Activated CD4-positive, alpha-beta T cell treated with anti-CD3 and anti-CD28 coated beads for 36 hours (primary cell): ENCODE results near the gene CCDC149. TPM values are rescaled to one million over a fixed set of nuclear protein-coding genes. Genes with fewer than 3 reads are reported as not detected.

Experiments
- ATAC-seq: fragments of 200-7000 bp; cut with Tn5 transposase; one replicate; pipeline ENCODE4 v1.10.0; 2021; ENCODE audit warnings: mild to moderate bottlenecking, moderate library complexity
- CTCF ChIA-PET: fragments of 350-600 bp; sonication (Branson Sonifier 250); formaldehyde crosslinking; loops from one replicate; lab custom pipeline; 2021; ENCODE audit warnings: antibody characterized with exemption; lab: Charles Lee
- POLR2A ChIA-PET: fragments of 350-600 bp; sonication (Branson Sonifier 250); formaldehyde crosslinking; loops from one replicate; lab custom pipeline; 2021; ENCODE audit warnings: antibody characterized with exemption, inconsistent platforms; lab: Charles Lee
- DNase-seq: peaks from one replicate; pipeline ENCODE4 v3.0.0-alpha.2; 2020
- H3K27ac Mint-ChIP-seq: one replicate; pipeline ENCODE4 v1.8.0; 2021; ENCODE audit warnings: mixed read lengths
- H3K27me3 Mint-ChIP-seq: one replicate; pipeline ENCODE4 v1.8.0; 2021; ENCODE audit warnings: mixed read lengths
- H3K36me3 Mint-ChIP-seq: one replicate; pipeline ENCODE4 v1.8.0; 2021; ENCODE audit warnings: low read depth, mixed read lengths
- H3K4me1 Mint-ChIP-seq: one replicate; pipeline ENCODE4 v1.8.0; 2021; ENCODE audit warnings: mixed read lengths
- H3K4me3 Mint-ChIP-seq: one replicate; pipeline ENCODE4 v1.8.0; 2021; ENCODE audit warnings: mild to moderate bottlenecking, moderate library complexity, mixed read lengths
- H3K9me3 Mint-ChIP-seq: one replicate; pipeline ENCODE4 v1.8.0; 2021; ENCODE audit warnings: low read depth, mixed read lengths
- intact Hi-C, 2 experiments: fragments of 100-400 bp; cut with DNase I in 1 of 2; cut with micrococcal nuclease in 1 of 2; formaldehyde crosslinking; loops; one replicate each; pipeline versions ENCODE4 v1.14.2 to v1.15.1; 2022 to 2024; cut with DNase I, micrococcal nuclease
- total RNA-seq, 2 experiments: library from RNA; stranded (reverse); gene quantifications; one replicate each; pipeline ENCODE4 v1.2.3, GENCODE V29; 2021

Gene CCDC149
- total RNA-seq, 2 experiments from 2014 or later, result 0.14 to 0.16 TPM

- intact Hi-C loops, result no loop called here
- ATAC-seq (no peak), DNase-seq (no peak)
- Mint-ChIP-seq H3K27me3 (peaks cover 2% of the 10 kb centered on the region), H3K4me1 (no peaks in the 10 kb centered on the region), H3K27ac (no peak overlapping the region), H3K4me3 (no peak overlapping the region), H3K9me3 (no peaks in the 10 kb centered on the region), H3K36me3 (no peaks in the 10 kb centered on the region)
- ChIA-PET CTCF (no interaction called here), POLR2A (no interaction called here)
Measured at GRCh38 chr4:24892278-24892677, 20.6 kb downstream of the CCDC149 start.

DNA sequence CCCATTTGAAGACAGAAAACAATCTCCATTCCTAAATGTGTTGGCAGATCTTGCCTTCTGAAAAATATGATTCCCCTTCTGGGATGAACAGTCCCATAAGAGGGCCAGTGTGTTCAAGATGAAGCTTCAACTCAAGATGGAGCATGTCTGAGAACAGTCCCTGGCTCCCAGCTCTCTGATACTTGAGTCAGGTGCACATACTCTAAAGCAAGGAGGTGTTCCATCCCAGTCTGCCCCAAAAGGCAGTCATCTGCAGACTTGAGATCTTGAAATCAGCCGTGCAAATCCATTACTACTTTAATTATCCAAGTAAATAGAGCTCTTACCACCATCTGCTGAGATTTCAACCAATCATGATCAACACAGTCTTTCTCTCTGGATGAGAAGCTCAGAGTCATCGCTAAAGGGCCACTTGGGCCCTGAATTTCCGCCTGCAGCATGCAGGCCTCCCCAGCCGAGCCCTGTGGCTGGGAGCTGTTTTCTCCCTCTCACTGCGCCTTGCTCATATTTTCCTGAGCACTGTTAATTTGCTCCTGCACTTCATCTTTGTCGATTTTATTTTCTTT lies 22.2 kb downstream of the CCDC149 start:
- DNase-seq, result no peak
- intact Hi-C loops, result no loop called here
- ChIA-PET CTCF (no interaction called here), POLR2A (no interaction called here)
- Mint-ChIP-seq H3K9me3 (no peaks in the 10 kb centered on the region), H3K27me3 (peaks cover 2% of the 10 kb centered on the region), H3K27ac (no peak overlapping the region), H3K4me1 (no peaks in the 10 kb centered on the region), H3K36me3 (no peaks in the 10 kb centered on the region), H3K4me3 (no peak overlapping the region)
- ATAC-seq, result no peak

DNA sequence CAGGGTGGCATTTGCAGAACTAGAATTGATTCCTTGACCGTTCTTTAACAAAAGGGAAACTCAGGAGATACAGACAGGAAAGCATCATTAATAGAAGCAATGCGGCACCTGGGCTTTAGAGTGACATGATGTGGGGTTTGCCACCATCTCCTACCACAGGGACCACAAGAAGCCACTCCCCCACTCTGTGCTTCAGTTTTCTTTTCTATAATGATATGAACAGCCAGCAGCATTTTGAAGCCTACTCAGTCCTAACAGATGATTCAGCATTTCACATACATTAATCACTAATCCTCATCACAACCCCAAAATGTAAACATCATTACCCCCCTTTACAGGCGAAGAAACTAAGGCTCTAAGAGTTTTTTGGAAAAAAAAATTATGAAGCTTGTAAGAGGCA lies 22.9 kb downstream of the CCDC149 start:
- CTCF ChIA-PET, result no interaction called here
- intact Hi-C loops, result no loop called here
- POLR2A ChIA-PET, result no interaction called here

GRCh38 chr4:24888475-24889344 lies 24.1 kb downstream of the CCDC149 start:
- ChIA-PET POLR2A (no interaction called here), CTCF (no interaction called here)
- intact Hi-C loops, result no loop called here
- ATAC-seq, result no peak
- Mint-ChIP-seq H3K27me3 (no peaks in the 10 kb centered on the region), H3K4me1 (no peaks in the 10 kb centered on the region), H3K9me3 (no peaks in the 10 kb centered on the region), H3K27ac (no peak overlapping the region), H3K4me3 (no peak overlapping the region), H3K36me3 (no peaks in the 10 kb centered on the region)
- no peak for DNase-seq

More for the DNA sequence above, 22.9 kb downstream of the CCDC149 start:
- H3K27ac Mint-ChIP-seq, result no peak overlapping the region
- DNase-seq (no peak), ATAC-seq (no peak)
- H3K4me1 Mint-ChIP-seq, result no peaks in the 10 kb centered on the region
- no peaks in the 10 kb centered on the region for H3K36me3 Mint-ChIP-seq
- H3K27me3 Mint-ChIP-seq, result peaks cover 2% of the 10 kb centered on the region
- no peaks in the 10 kb centered on the region for H3K9me3 Mint-ChIP-seq
- no peak overlapping the region for H3K4me3 Mint-ChIP-seq

DNA sequence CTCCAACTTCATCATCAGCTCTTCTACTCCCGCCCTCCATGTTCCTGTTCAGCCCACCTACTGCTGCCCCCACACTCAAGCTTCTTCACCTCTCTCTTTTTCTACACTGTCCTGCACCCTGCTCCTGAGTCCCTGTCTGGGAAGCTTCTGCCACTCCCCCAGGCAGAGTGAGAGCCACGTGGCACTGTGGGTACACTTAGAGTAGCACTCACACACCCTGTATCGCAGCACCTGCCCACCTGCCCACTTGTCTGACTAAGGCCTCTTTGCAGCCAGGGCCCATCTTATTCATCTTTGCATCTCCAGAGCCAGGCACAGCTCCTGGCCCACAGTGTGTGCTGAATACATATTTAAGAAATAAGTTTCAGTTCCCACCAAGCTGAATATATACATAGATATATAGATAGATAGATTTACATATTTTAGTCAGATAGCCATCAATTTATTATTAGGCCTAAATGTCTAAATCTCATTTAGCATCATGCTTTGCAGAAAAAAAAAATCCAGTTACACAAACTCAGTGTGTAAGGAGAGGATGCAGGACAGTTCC lies 24.9 kb downstream of the CCDC149 start:
- Mint-ChIP-seq H3K9me3 (no peaks in the 10 kb centered on the region), H3K4me1 (no peaks in the 10 kb centered on the region), H3K4me3 (no peak overlapping the region), H3K36me3 (no peaks in the 10 kb centered on the region), H3K27me3 (no peaks in the 10 kb centered on the region), H3K27ac (no peak overlapping the region)
- intact Hi-C loops, result no loop called here
- no peak for ATAC-seq
- DNase-seq, result no peak
- CTCF ChIA-PET, result interaction anchor here (0.6 kb wide), 1 partner anchor 310 kb away, joined by 3 read pairs; no protein-coding TSS in a partner anchor
- POLR2A ChIA-PET, result no interaction called here

- Mint-ChIP-seq H3K36me3 (no peaks in the 10 kb centered on the region), H3K27ac (no peak overlapping the region), H3K27me3 (no peaks in the 10 kb centered on the region), H3K9me3 (no peaks in the 10 kb centered on the region), H3K4me1 (no peaks in the 10 kb centered on the region), H3K4me3 (no peak overlapping the region)
- no peak for ATAC-seq
- POLR2A ChIA-PET, result no interaction called here
- DNase-seq, result no peak
- CTCF ChIA-PET, result interaction anchor here (0.7 kb wide), 1 partner anchor 11 kb away, joined by 4 read pairs; no protein-coding TSS in a partner anchor
- intact Hi-C loops, result no loop called here
Measured at GRCh38 chr4:24886596-24886995, 26.2 kb downstream of the CCDC149 start.

DNA sequence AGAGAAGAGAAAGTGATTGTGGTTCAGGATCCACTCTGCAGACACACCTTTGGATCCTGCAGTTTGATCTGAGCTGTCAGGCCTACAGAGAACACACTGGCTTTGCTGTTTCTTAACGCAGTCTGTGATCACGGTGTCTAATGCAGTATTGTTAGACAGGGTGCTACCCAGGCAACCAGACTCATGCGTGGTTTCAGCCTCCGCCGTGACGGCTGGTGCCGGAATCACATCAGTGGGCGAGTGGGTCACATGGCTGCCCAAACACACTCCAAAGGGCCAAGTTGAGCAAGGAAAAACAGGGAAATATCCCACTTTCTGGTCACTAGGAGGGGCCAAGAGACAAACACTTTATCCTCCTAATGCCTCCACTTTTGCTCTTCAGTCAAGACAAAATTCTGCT lies 27.5 kb downstream of the CCDC149 start:
- CTCF ChIA-PET, result interaction anchor here (0.7 kb wide), 1 partner anchor 273 kb away, joined by 3 read pairs; no protein-coding TSS in a partner anchor
- POLR2A ChIA-PET, result no interaction called here
- no peak for ATAC-seq

DNA sequence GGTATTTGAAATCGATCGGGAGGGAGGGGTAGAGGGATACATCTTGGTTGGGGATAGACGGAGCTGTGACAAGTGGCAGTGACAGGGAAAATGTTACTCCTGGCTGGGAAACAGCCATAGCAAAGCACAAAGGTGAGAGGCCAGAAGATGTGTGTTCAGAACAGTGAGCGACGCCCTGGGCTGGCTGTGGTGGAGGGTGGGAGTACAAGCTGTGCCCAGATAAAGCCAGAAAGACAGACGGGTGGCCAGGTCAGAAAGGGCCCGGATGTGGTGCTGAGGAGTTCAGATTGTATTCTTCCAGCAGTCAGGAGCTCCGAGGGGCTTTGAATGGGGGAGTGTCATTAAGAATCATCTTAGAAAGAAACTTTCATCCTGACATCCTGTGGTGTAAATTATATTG lies 27.9 kb downstream of the CCDC149 start:
- Mint-ChIP-seq H3K4me3 (no peak overlapping the region), H3K36me3 (no peaks in the 10 kb centered on the region), H3K27me3 (no peaks in the 10 kb centered on the region), H3K27ac (no peak overlapping the region), H3K4me1 (no peaks in the 10 kb centered on the region), H3K9me3 (no peaks in the 10 kb centered on the region)
- CTCF ChIA-PET, result no interaction called here
- POLR2A ChIA-PET, result no interaction called here
- intact Hi-C loops, result no loop called here
- ATAC-seq (no peak), DNase-seq (no peak)

More for the DNA sequence above, 27.5 kb downstream of the CCDC149 start:
- intact Hi-C loops, result no loop called here
- H3K27ac Mint-ChIP-seq, result no peak overlapping the region
- H3K36me3 Mint-ChIP-seq, result no peaks in the 10 kb centered on the region
- no peak overlapping the region for H3K4me3 Mint-ChIP-seq
- no peaks in the 10 kb centered on the region for H3K4me1 Mint-ChIP-seq
- H3K27me3 Mint-ChIP-seq, result no peaks in the 10 kb centered on the region
- H3K9me3 Mint-ChIP-seq, result no peaks in the 10 kb centered on the region
- no peak for DNase-seq

DNA sequence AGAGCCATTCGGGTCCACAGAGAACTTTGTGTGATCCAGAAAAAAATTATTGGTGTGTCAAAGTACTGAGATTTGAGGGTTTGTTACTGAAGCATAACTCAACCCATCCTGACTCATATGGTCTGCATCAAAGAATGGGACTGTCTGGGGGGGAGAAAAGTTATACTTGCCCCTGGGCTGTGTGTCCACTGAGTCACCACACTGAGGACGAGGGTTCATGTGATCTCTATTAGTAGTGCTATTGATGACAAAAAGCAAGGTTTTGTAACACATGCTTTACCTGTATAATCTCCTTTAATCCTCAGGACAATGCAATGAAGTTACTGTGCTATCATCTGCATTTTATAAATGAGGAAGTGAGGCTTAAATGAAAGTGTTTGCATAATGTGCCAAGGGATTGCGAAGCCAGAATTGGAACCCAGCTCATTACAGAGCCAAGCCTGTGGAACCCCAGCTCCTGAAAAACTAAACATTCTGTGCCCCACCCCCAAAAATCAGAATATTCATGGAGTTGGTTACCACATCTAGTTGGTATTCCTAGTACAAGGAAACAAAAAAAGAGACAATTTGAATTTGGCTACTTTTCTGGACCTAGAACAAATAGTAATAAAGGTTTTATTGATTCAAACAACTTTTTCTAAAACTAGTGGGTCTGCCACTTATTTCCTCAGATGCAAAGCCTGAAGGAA lies 31.2 kb downstream of the CCDC149 start:
- ATAC-seq (no peak), DNase-seq (no peak)
- H3K4me1 Mint-ChIP-seq, result no peaks in the 10 kb centered on the region
- no peaks in the 10 kb centered on the region for H3K36me3 Mint-ChIP-seq
- H3K27ac Mint-ChIP-seq, result no peak overlapping the region
- H3K27me3 Mint-ChIP-seq, result no peaks in the 10 kb centered on the region
- intact Hi-C loops, result no loop called here
- ChIA-PET POLR2A (interaction anchor here (0.5 kb wide), 1 partner anchor 312 kb away, joined by 3 read pairs; no protein-coding TSS in a partner anchor), CTCF (interaction anchor here (0.6 to 1.1 kb wide), 2 partner anchors 22 to 762 kb away, joined by 3 to 4 read pairs; no protein-coding TSS in a partner anchor)
- H3K4me3 Mint-ChIP-seq, result no peak overlapping the region
- H3K9me3 Mint-ChIP-seq, result no peaks in the 10 kb centered on the region

DNA sequence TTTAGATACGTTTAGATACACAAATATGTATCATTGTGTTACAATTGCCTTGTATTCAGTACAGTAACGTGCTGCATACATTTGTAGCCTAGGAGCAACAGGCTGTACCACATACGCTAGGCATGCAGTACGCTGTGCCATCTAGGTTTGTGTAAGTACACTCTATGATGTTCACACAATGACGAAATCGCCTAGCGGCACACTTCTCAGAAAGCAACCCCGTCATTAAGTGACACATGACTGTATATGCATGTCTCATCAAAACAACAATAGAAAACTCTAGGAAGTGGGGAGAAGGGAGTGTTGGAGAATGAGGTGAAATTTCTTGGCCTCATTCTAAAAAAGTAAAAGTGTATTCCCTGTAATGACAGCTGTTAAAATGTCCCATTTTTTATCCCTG lies 32.7 kb downstream of the CCDC149 start:
- Mint-ChIP-seq H3K4me1 (no peaks in the 10 kb centered on the region), H3K27me3 (no peaks in the 10 kb centered on the region), H3K9me3 (no peaks in the 10 kb centered on the region), H3K4me3 (no peak overlapping the region), H3K27ac (no peak overlapping the region), H3K36me3 (no peaks in the 10 kb centered on the region)
- intact Hi-C loops, result no loop called here
- no peak for ATAC-seq
- CTCF ChIA-PET, result interaction anchor here (0.7 to 1.1 kb wide), 2 partner anchors 23 to 229 kb away, joined by 4 read pairs; no protein-coding TSS in a partner anchor
- POLR2A ChIA-PET, result no interaction called here
- DNase-seq, result no peak

GRCh38 chr4:24878636-24879016 lies 34.2 kb downstream of the CCDC149 start:
- no peak for ATAC-seq

More at GRCh38 chr4:24878636-24879016, 34.2 kb downstream of the CCDC149 start:
- Mint-ChIP-seq H3K27me3 (no peaks in the 10 kb centered on the region), H3K9me3 (no peaks in the 10 kb centered on the region), H3K27ac (no peak overlapping the region), H3K4me3 (no peak overlapping the region), H3K4me1 (no peaks in the 10 kb centered on the region), H3K36me3 (no peaks in the 10 kb centered on the region)
- no peak for DNase-seq
- ChIA-PET POLR2A (interaction anchor here (0.7 kb wide), 1 partner anchor 10 kb away, joined by 3 read pairs; no protein-coding TSS in a partner anchor), CTCF (no interaction called here)
- intact Hi-C loops, result no loop called here
